GM18502 (cell line): Measurements from ENCODE around the gene TAF1B.

ENCODE experiments used
- ATAC-seq: cut with Tn5 transposase; IDR thresholded peaks from one replicate; pipeline ENCODE4 v1.9.1; 2021; ENCODE audit warnings: mild to moderate bottlenecking; ENCODE audit not compliant: unreplicated experiment, poor library complexity

The TAF1B gene

GRCh38 chr2:9980520-9980919 lies 137.2 kb downstream of the TAF1B start:
- no peak for ATAC-seq

GRCh38 chr2:9981655-9982054 lies 138.4 kb downstream of the TAF1B start:
- ATAC-seq = no peak

DNA sequence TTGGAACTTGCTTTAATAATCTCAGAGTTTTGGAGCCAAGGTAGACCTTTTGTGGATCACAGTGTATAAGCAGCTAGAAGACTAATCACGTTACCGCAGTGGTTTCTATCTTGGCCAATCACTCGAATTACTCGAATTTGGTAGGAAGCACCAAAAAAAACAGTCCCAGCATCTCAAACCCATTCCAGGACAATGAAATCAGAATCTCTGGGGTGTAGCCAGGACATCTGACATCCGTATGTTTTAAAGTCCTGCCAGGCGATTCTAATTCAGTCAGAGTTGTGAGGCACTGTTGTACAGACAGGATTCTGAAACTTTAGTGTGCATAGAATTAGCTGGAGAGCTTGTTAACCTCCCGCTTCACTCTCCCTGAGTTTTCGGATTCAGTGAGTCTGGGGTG lies 139.0 kb downstream of the TAF1B start:
- ATAC-seq = no peak

- ATAC-seq = no peak
Measured at GRCh38 chr2:9982891-9983290, 139.6 kb downstream of the TAF1B start.

DNA sequence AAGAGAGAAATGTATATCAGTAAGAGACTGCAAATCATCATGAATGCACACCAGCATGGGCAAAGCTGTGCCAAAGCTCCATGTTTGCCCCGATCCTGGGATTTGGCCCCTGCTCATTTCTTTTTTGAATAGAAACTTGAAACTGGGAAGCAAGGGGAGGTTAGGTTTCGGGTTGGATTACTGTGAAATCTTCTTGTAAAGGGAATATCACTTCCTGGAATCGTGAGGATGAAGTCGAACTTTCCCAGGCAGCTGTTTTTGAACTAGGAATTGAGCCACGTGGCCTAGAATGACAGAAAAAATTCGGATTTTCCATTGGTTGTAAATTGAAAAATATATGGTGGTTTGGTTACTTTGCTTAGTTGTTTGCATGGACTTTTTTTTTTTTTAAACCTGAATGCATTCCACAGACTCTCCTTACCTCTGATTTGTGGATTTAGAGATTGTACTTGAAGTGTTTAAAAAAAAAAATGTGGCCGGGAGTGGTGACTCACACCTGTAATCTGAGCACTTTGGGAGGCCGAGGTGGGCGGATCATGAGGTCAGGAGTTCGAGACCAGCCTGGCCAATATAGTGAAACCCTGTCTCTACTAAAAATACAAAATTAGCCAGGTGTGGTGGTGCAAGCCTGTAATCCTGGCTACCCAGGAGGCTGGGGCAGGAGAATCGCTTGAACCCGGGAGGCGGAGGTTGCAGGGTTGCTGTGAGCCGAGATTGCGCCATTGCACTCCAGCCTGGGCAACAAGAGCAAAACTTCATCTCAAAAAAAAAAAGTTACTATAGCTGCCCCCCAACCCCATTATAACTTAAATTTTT lies 140.3 kb downstream of the TAF1B start:
- ATAC-seq = no peak
